HG02678 (cell line): ENCODE data around the gene NUDT3.

Experiments
- ATAC-seq: cut with Tn5 transposase; IDR thresholded peaks from one replicate; pipeline ENCODE4 v1.9.1; 2021; ENCODE audit warnings: mild to moderate bottlenecking, moderate library complexity; ENCODE audit not compliant: unreplicated experiment

The NUDT3 gene

DNA sequence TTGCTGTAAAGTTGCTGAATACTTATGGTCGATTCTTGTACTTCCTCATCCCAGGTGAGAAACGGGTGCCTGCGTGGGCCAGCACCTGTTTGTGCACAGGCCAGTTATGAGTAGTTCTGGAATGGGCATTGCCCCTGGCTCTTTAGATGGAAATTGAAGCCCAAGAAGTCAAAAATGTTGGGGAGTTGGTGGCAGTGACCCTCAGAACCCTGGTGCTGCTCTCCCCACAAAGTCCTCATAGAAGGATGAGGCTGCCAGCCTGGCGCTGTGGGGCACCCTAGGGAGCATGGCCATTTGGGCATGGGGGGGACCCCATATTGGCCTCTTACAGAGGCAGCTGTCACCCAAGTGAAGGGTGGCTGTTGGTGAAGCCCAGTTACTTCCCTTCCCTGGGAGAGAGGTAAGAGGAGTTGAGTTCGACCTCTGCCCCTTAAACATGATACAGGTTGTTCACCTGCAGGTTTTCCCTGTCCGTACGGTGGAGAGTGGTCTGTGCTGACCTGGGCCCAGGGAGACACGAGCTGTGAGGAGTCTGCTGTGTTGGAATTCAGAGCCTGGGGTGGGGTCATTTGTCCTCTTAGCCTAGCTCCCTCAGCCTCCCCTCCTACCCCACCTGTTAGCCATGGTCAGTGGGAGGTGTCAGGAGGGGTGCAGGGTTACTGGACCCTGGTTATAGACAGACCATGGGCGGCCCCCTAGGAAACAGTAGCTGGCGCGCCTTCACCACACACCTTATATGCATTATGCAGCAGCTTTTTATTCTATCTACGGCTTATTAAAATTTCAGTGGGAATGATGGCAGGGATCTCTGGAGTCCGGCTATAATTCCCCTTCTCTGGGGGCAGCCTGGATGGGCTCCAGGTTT, 150.9 kb downstream of the NUDT3 start:
- no peak for ATAC-seq

GRCh38 chr6:34240329-34241248, 151.9 kb downstream of the NUDT3 start:
- ATAC-seq, result no peak

DNA sequence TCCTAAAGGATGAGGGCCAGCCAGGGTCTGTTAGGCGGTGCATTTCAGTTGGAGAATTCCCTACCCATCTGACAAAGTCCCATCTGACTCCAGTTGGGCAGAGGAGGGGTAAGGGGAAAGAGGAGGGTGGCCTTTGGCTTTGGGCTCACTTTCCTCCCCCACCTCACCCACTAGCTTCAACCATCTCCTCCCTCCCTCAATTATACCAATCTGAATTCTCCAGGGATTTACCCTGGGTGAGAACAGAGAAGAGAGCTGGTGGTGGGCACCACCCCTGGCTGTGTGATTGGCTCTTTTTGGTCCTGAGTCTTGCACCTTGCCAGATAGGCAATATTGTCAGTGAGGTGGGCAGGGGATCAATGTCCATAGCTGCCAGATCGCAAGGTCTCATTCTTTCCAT, 152.6 kb downstream of the NUDT3 start:
- ATAC-seq, result no peak

DNA sequence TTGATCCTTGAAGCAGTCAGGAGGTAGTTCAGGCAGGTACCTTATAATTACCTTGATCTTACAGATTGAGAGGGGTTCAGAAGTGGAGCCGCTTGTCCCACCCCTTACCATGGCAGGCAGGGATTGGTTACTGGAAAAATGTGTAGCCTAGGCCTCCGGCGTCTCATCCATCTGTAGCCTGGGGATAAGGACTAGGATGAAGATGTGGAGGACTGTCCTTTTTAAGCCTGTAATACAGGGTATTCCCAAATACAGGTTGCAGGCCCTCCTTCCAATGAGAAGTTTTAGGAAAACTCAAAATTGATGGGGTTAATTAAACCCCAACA, 153.0 kb downstream of the NUDT3 start:
- no peak for ATAC-seq

DNA sequence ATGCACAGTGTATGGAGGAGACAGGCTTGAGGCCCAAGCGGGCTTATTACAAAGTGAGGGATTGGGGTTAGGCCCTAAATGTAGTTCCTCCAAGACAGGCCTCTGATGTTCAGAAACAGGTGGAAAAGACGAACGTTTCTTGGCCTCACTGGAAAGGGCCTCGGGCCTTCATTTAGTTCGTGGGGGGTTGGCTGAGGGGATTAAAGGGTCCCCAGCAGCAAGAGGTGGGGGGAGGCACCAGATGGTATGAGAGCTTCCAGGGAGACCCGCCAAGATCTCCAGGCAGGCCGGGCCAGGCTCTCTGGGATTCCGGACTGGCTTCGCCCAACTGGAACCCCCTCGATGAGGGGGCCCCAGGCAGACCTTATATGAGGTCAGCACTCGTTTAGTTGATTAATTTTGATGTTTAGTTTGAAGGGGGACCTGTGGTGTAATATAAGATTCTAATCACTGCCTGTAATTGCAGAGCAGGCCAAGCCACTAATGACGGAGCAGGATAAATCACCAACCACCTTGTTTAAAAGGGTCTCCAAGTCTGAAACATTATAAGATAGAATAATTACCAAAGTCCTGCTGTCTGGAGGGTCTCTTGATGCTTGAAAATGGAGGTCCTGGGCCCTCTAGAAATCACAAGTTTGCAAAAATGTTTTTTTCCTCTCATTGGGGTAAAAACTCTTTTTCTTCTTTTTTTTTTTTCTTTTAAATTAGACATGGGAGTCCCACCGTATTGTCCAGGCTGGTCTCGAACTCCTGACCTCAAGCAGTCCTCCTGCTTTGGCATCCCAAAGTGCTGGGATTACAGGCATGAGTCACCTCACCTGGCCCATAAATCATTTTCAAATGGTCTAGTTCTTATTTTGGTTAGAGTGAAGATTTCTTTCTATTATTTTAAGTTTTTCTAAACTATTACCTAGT, 153.6 kb downstream of the NUDT3 start:
- no peak for ATAC-seq

DNA sequence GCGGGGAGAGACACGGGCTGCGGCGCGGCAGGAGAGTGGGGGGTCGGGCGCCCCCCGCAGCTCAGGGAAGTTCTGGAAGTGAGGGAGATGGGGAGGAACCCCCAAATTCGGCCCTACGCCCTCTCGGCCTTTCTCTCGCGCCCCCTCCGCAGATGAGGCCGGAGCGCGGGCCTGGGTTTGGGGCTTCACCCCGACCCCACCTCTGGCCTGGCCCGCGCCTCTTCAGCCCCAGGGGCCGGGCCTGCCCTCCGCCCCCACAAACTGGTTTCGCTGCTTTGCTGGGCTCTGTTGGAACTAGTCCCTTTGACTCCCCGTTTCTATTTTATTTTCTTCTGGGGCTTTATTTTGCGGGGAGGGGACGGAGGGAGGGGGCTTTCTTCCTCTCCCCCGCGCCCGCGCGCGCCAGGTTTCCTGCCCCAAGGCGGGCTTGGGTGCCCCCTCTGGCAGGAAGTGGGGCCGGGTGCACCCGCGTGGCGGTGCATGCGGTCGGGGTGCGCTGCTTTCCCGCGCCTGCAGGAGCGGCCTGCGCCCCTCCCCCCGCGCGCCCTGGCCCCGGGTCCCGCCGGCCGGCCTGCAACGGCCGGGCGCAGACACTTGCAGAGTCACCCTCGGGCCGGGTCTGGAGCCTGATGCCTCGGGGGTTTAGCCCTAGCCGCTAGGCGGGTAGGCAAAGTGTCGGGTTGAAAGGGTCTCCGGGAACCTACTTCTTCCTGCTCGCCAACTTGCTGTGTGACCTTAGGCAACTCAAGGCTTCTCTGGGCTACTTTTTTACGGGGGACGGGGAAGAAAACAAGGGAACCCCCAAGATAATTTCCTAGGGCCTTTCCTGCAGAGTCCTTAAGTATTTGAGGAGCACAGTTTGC, 154.5 kb downstream of the NUDT3 start:
- no peak for ATAC-seq

DNA sequence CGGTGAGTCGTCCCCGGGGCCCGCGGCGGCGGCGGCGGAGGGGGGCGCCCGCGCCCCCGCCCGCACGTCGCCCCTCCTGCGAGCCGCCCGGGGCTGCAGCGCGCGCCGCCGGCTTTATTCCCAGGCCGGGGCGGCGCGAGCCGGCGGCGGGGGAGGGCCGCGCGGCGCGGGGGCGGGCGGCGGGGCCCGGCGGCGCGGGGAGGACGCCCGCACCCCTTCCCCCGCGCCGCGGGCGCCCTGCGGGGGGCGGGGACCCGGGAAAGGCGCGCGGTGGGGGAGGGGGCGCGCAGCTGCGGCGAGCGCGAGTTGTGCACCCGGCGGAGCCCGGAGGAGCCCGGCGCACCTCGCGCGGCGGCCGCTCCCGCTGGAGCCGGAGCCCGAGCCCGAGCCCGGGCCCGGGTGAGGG, 155.2 kb downstream of the NUDT3 start:
- ATAC-seq, result peak; percentile 15

DNA sequence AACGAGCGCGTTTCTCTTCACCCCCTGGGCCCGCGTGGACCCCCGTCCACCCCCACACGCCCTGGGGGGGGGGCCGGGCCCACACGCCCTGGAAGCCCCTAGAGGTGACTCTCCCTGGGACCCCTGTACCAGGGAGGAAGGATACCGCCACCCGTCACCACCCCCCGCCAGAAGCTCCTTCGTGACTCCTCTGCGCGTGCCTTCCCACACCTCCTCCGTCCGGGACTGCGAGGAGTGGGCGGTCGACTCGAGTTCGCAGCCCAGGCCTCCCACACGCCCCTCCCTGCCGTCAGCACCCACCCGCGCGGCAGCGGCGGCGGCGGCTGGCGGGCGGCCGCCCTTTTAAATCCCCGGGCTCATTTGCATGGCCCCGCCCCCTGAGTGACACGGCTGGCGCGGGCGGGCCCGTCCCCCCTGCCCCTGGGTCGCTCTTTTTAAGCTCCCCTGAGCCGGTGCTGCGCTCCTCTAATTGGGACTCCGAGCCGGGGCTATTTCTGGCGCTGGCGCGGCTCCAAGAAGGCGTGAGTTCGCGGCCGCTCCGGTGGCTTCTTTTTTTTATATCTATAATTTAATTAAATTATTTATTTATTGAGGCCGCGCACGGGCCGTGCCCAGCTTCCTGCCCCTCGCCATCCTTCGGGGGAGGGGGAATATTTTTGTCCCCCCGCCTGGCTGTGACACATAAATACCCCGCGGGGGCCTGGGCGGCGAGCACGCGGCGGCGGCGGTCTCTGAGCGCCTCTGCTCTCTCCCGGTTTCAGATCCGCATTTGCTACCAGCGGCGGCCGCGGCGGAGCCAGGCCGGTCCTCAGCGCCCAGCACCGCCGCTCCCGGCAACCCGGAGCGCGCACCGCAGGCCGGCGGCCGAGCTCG, 155.8 kb downstream of the NUDT3 start, which contains the start of gene HMGA1:
HMGA1 (plus strand) TSS at position 431 of the 873 bp plus-strand sequence. CDS start 3,908 bp downstream, outside the sequence.
- ATAC-seq, result peak; percentile 69

- peak; percentile 3 for ATAC-seq
Measured at GRCh38 chr6:34236131-34236442, 156.4 kb downstream of the NUDT3 start.

DNA sequence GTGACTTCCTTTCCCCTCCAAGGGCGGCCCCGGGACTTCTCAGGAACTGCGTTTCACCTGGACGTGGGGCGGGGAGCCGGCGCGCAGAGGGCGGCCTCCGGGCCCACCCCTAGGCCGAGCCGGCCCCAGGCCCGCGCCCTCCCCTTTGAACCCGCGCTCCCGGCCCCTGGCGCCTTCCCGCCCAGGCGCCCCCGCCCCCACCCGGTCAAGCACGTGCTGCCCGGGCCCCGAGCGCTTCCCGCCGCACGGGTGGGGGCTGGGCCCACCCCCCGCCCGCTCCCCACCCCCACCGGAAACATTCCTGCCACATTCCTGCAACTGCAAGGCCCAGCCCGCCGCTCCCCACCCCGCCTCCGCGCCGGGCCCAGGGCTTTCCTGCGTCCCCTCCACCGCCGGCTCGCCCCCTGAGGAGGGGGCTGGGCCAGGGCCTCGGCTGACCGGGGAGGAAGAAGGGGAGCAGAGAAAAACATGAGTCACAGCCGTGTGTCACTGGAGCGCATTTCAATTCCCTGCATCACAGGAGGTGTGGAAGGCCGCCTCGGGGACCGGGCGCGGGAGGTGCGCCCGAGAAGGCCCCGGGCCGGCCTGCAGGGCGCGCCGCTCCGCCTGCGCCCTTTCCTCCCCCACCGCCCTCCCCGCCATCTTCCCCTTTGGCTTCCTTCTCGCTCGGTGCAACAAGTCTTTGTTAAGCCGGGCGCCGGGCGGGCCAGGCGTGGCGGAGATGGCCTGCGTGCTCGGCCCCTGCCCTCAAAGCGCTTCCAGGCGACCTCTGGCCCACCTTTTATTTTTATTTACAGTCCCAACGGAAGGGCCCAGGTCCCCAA, 156.9 kb downstream of the NUDT3 start:
- ATAC-seq, result no peak

DNA sequence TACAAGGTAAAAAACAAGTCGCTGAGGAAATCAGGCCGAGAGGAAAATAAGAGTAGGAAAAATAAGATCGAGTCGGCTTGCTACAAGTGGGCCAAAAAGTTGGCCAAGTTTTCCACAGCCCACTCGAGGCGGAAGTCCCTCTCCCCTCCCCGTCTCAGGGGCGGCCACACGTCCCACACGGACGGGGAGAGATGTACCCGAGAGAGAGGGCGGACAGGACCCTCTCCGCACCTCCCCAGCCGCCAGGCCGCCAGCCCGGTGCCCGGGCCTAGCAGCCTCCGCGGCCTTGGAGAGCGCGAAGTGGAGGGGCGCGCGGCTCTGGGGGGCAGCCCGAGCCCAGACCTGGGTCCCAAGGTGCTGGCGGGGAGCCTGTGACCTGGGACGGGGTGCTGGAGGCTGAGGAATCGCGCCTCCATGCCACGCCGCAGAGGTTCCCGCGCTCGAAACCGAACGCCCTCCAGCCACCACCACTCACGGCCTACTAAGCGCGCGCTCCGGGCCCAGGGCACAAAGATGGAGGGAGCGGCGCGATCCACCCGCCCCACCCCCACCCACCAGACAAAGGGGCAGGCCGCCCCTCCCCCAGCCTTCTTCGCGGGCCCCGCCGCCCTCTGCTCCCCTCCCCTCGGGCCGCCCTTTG, 157.7 kb downstream of the NUDT3 start:
- no peak for ATAC-seq

DNA sequence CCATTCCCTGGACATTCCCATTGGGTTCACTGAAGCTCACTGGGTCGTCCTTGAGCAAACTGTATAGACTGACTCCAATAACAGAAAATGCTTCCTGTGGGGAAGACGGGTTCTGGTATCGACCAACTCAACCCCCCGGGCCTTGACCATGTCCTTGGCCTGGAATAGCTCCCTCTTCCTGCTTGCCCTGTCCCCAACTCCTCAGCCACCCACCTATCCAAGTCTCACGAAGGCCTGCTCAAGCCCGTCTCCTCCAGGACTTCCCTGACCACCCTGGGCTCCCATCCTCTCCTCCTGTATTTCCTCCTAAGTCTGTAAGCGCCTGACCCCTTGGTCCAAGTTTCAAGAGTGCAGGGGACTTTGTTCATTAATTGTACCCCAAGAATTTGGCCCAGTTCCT, 158.6 kb downstream of the NUDT3 start:
- ATAC-seq, result no peak

DNA sequence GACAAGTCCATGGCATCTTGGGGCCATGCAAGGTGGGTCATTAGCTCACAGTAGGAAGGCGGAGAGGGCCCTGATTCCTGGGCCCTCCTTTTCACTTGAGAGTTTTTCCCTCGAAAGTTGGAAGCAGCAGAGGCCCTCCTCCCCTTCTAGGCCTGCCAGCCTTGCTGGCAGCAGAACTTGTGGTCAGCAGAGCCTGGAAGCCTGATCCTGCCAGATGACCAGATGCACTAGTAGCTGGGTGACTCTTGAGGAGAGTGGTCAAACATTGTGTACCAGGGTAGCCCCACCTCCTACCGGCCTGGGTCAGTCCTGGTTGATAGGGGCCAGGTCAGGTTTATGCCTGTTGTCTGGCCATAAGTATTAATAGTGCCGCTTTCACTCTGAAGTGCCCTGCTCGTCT, 159.6 kb downstream of the NUDT3 start:
- no peak for ATAC-seq

GRCh38 chr6:34231566-34232336, 160.7 kb downstream of the NUDT3 start:
- no peak for ATAC-seq

DNA sequence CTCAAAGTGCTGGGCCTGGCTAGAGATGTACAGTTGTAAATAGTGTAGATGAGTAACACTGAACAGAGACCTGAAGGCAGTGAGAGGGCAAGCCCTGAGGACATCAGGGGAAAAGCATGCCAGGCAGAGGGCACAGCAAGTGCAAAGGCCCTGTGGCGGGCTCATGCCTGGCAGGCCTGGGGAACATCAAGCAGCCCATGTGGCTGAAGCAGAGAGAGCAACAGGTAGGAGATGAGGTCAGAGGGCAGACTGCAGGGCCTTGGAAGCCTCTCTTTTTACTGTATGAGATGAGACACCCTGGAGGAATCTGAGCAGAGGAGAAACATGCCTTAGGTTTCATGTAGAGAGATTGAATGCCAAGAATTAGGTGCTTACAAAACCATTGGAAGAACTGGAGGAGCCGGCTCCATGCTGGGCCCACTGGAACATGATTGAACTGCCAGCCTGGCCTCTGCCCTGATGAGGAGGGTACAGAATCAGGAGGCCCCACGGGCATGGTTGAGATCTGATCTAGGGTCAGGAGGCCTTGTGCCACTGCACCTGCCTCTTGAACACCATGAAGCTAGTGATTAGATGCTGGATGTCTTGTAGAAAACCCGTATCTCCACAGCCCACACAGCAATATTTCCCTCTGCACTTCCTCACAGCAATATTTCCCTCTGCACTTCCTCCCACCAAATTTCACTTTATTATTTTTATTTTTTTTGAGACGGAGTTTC, 161.7 kb downstream of the NUDT3 start:
- no peak for ATAC-seq

- no peak for ATAC-seq
Measured at GRCh38 chr6:34229877-34230276, 162.6 kb downstream of the NUDT3 start.
